CD4-positive, alpha-beta T cell treated with Interferon gamma for 1 hour (primary cell): ENCODE results near the gene GPER1.
A peak's percentile ranks its signal among the peaks of the same experiment; 100 is the strongest.
"Not testable (repeated sequence)": the region's sequence is repeated elsewhere in the genome, so short reads cannot be mapped to it uniquely, and the experiment has no call there.

Experiments used
- DNase-seq: peaks from one replicate; pipeline ENCODE4 v3.0.0-alpha.2; 2020

GPER1 gene

GRCh38 chr7:1121886-1122831 is 34.2 kb downstream of the GPER1 start:
- no peak for DNase-seq

- DNase-seq = no peak
These were observed 35.1 kb downstream of the GPER1 start for GRCh38 chr7:1122832-1123501.

- DNase-seq = no peak
These were observed 35.8 kb downstream of the GPER1 start for GRCh38 chr7:1123715-1124114.

GRCh38 chr7:1124164-1124563 is 36.3 kb downstream of the GPER1 start:
- no peak for DNase-seq

- no peak for DNase-seq
These were observed 37.1 kb downstream of the GPER1 start for GRCh38 chr7:1124816-1125602.

GRCh38 chr7:1125603-1125969 is 37.7 kb downstream of the GPER1 start:
- DNase-seq = no peak

GRCh38 chr7:1127001-1127400 is 39.1 kb downstream of the GPER1 start:
- DNase-seq = no peak

GRCh38 chr7:1129431-1129830 is 41.5 kb downstream of the GPER1 start:
- no peak for DNase-seq

- no peak for DNase-seq
These were observed 42.4 kb downstream of the GPER1 start for GRCh38 chr7:1130021-1130990.

GRCh38 chr7:1131471-1132265 is 43.8 kb downstream of the GPER1 start:
- DNase-seq = no peak

GRCh38 chr7:1134951-1135350 is 47.0 kb downstream of the GPER1 start:
- no peak for DNase-seq

- no peak for DNase-seq
These were observed 49.1 kb downstream of the GPER1 start for GRCh38 chr7:1136841-1137516.

GRCh38 chr7:1137517-1138167 is 49.7 kb downstream of the GPER1 start:
- DNase-seq = no peak

- DNase-seq = peak; percentile 29
These were observed 52.7 kb downstream of the GPER1 start for GRCh38 chr7:1140476-1141104.

- no peak for DNase-seq
These were observed 53.7 kb downstream of the GPER1 start for GRCh38 chr7:1141651-1142050.

- no peak for DNase-seq
These were observed 54.2 kb downstream of the GPER1 start for GRCh38 chr7:1142051-1142635.

GRCh38 chr7:1143031-1143430 is 55.1 kb downstream of the GPER1 start:
- not testable (repeated sequence) for DNase-seq
